Ovary (tissue), 9 donors: ENCODE data around the gene ZNF845. TPM values are rescaled to one million over a fixed set of nuclear protein-coding genes. Genes with fewer than 3 reads are reported as not detected.

ENCODE experiments used
- DNase-seq, 5 donors: peaks; one replicate each; pipeline ENCODE4 v3.0.0-alpha.2; 2019 to 2020
- H3K27ac ChIP-seq, 2 donors: fragments of 200-600 bp; one replicate each; pipeline versions ENCODE4 v1.5.1 to v1.8.0; 2019 to 2022
- H3K27me3 ChIP-seq: fragments of 200-600 bp; one replicate; pipeline ENCODE4 v1.8.0; 2022
- H3K36me3 ChIP-seq: fragments of 200-600 bp; sonication (generic); one replicate; pipeline ENCODE4 v1.5.1; 2019
- H3K4me1 ChIP-seq: one replicate; pipeline ENCODE4 v1.8.1; 2013; ENCODE audit warnings: mild to moderate bottlenecking, moderate library complexity; ENCODE audit not compliant: insufficient read depth
- H3K4me3 ChIP-seq: fragments of 200-600 bp; sonication (generic); one replicate; pipeline ENCODE4 v1.5.1; 2017
- H3K9me3 ChIP-seq, 2 donors: fragments of 200-600 bp in 1 of 2; sonication (generic) in 1 of 2; one replicate each; pipeline versions ENCODE4 v1.5.1 to v1.8.1; 2013 to 2019; ENCODE audit warnings: mild to moderate bottlenecking in 1 of 2, moderate library complexity in 1 of 2
- CTCF ChIP-seq, 3 donors: fragments of 450-650 bp in 2 of 3; fragments of 200-600 bp in 1 of 3; IDR thresholded peaks; one replicate each; pipeline versions ENCODE4 v1.5.1 to v1.8.0; 2016 to 2022; ENCODE audit warnings: antibody characterized with exemption in 3 of 3, mild to moderate bottlenecking in 1 of 3
- EP300 ChIP-seq: sonication (generic); formaldehyde crosslinking; IDR thresholded peaks from one replicate; pipeline ENCODE4 v1.6.1; 2017; ENCODE audit warnings: antibody characterized with exemption
- POLR2A ChIP-seq: fragments of 450-650 bp; IDR thresholded peaks from one replicate; pipeline ENCODE4 v1.6.1; 2017; ENCODE audit warnings: antibody characterized with exemption, mild to moderate bottlenecking, moderate library complexity
- WGBS, 3 donors: extraction: QIAGEN DNeasy Blood & Tissue Kit in 1 of 3; methylation state at CpG; one replicate each; pipeline versions ENCODE4 v1.1.5 to v1.1.7; 2013 to 2017; 5-methylcytosine and 5-hydroxymethylcytosine counted together
- intact Hi-C, 4 donors: fragments of 100-400 bp; cut with DNase I; formaldehyde crosslinking; loops; one replicate each; pipeline versions ENCODE4 v1.11.0 to v1.15.1; 2022 to 2023
- polyA plus RNA-seq, 2 donors: library from polyadenylated mRNA; stranded (reverse); fragments of 200-250 nt in 1 of 2; fragments of 350-450 nt in 1 of 2; fragmentation: Illumina TruSeq in 1 of 2; extraction: RNeasy Lipid Tissue Mini Kit (QIAGEN cat#74804) in 1 of 2; gene quantifications; one replicate each; pipeline ENCODE4 v1.2.3, GENCODE V29; 2013 to 2014
- total RNA-seq, 7 donors: library from RNA; depleted of rRNA in 2 of 7; stranded (reverse); fragments of >200 nt in 2 of 7; fragmentation: NEBNext Ultra II Directional in 3 of 7; extraction: Animal tissue kit (Norgen Biotek cat#: 25700) in 3 of 7; gene quantifications; one replicate each; pipeline versions ENCODE4 v1.1.0 to v1.2.4, GENCODE V29; 2016 to 2023
- donor health status: DM: no; HTN: no; CAD: no; lungs with moderate emphysema.
- donor health status: DM: no; HTN: no; CAD: no.
- donor health status: Bipolar disorder and iron deficiency.
- donor health status: DM: yes; HTN: yes; CAD: no.
- donor health status: DM: no; HTN: no; CAD: no.
- donor health status: DM: yes; HTN: yes; CAD: no.

Gene ZNF845
- total and polyA plus RNA-seq, 9 donors = 3.1 to 8.2 (median 6.1) TPM

GRCh38 chr19:53372196-53372595 lies 38.6 kb downstream of the ZNF845 start:
- no peaks in the 10 kb centered on the region for H3K9me3 ChIP-seq
- H3K27me3 ChIP-seq = no peaks in the 10 kb centered on the region
- no peaks in the 10 kb centered on the region for H3K36me3 ChIP-seq
- TF ChIP-seq POLR2A (no peak), EP300 (no peak), CTCF (IDR thresholded peaks at IDR 0.05) (no peak)
- 81 to 93% (median 87%) methylated on average over 4 of the region's 4 CpGs for WGBS, 3 donors
- intact Hi-C loops = no loop called here
- no peak overlapping the region for H3K27ac ChIP-seq
- H3K4me3 ChIP-seq = no peak overlapping the region
- DNase-seq = no peak
- H3K4me1 ChIP-seq = no peaks in the 10 kb centered on the region

- Histone ChIP-seq H3K27me3 (no peaks in the 10 kb centered on the region), H3K36me3 (no peaks in the 10 kb centered on the region), H3K4me1 (no peaks in the 10 kb centered on the region), H3K27ac (no peak overlapping the region), H3K9me3 (no peaks in the 10 kb centered on the region), H3K4me3 (no peak overlapping the region)
- 57 to 71% (median 71%) methylated on average over 3 of the region's 3 CpGs for WGBS, 3 donors
- DNase-seq = no peak
- no peak for TF ChIP-seq CTCF (IDR thresholded peaks at IDR 0.05)
- TF ChIP-seq EP300 = no peak
- no peak for TF ChIP-seq POLR2A
- intact Hi-C loops = no loop called here
These were observed 40.7 kb downstream of the ZNF845 start for GRCh38 chr19:53374288-53374687.

GRCh38 chr19:53374743-53375142 lies 41.2 kb downstream of the ZNF845 start:
- no peaks in the 10 kb centered on the region for H3K36me3 ChIP-seq
- H3K4me1 ChIP-seq = no peaks in the 10 kb centered on the region
- intact Hi-C loops = no loop called here
- no peaks in the 10 kb centered on the region for H3K9me3 ChIP-seq
- H3K27ac ChIP-seq = no peak overlapping the region
- WGBS, 3 donors = 88 to 94% (median 93%) methylated on average over 1 of the region's 1 CpG
- H3K4me3 ChIP-seq = no peak overlapping the region
- DNase-seq = no peak
- no peaks in the 10 kb centered on the region for H3K27me3 ChIP-seq
- TF ChIP-seq CTCF (IDR thresholded peaks at IDR 0.05) = no peak
- no peak for TF ChIP-seq EP300
- no peak for TF ChIP-seq POLR2A

GRCh38 chr19:53381376-53381775 lies 47.8 kb downstream of the ZNF845 start:
- DNase-seq = no peak
- intact Hi-C loops = no loop called here
- Histone ChIP-seq H3K9me3 (no peaks in the 10 kb centered on the region), H3K27ac (no peak overlapping the region), H3K4me3 (no peak overlapping the region), H3K27me3 (no peaks in the 10 kb centered on the region), H3K4me1 (no peaks in the 10 kb centered on the region), H3K36me3 (no peaks in the 10 kb centered on the region)
- no peak for TF ChIP-seq CTCF (IDR thresholded peaks at IDR 0.05)
- TF ChIP-seq POLR2A = no peak
- no peak for TF ChIP-seq EP300
- 97 to 99% (median 99%) methylated on average over 3 of the region's 3 CpGs for WGBS, 3 donors

GRCh38 chr19:53388168-53388567 lies 54.6 kb downstream of the ZNF845 start:
- WGBS, 3 donors = 5 to 12% (median 5%) methylated on average over 3 of the region's 3 CpGs
- Histone ChIP-seq H3K27me3 (no peaks in the 10 kb centered on the region), H3K9me3 (no peaks in the 10 kb centered on the region), H3K36me3 (no peaks in the 10 kb centered on the region), H3K4me1 (peaks cover 6% of the 10 kb centered on the region), H3K4me3 (no peak overlapping the region), H3K27ac (peak overlapping the region in 1 of 2 donors; percentile 17)
- TF ChIP-seq CTCF (IDR thresholded peaks at IDR 0.05) = no peak
- no peak for DNase-seq
- intact Hi-C loops = no loop called here
